SK-N-SH (cell line): ENCODE data around the gene KCTD21. TPM values are rescaled to one million over a fixed set of nuclear protein-coding genes. Genes with fewer than 3 reads are reported as not detected.

Experiments
- CTCF ChIA-PET: fragments of 300-600, 350-600 bp; formaldehyde crosslinking; extraction: SDS; loops from one replicate; lab custom pipeline; 2021; lab: Yijun Ruan, JAX
- POLR2A ChIA-PET: fragments of 350-600 bp; sonication (Branson Sonifier 250); formaldehyde crosslinking; extraction: SDS; loops from one replicate; lab custom pipeline; 2020; ENCODE audit warnings: antibody characterized with exemption, inconsistent platforms; lab: Yijun Ruan, JAX
- DNase-seq: peaks from one replicate; pipeline ENCODE4 v3.0.0; 2012
- H2AFZ ChIP-seq: fragments of 200-600 bp; sonication (generic); 2 replicates; pipeline ENCODE4 v1.8.1; 2016; ENCODE audit warnings: antibody characterized with exemption, mild to moderate bottlenecking, low read depth
- H3F3A ChIP-seq: fragments of 200-600 bp; sonication (generic); replicated peaks from 2 replicates; pipeline ENCODE3; 2016; ENCODE audit warnings: antibody characterized with exemption, mild to moderate bottlenecking; ENCODE audit not compliant: insufficient read depth
- H3K27ac ChIP-seq, 2 experiments: fragments of 200-500 bp in 1 of 2; fragments of 200-600 bp in 1 of 2; sonication (Bioruptor generic) in 1 of 2; sonication (generic), shearing (Covaris generic) in 1 of 2; 2 replicates each; pipeline versions ENCODE4 v1.5.1 to v1.6.1; 2014 to 2016; ENCODE audit warnings: low read depth in 2 of 2, inconsistent platforms in 1 of 2, low read length in 1 of 2, mild to moderate bottlenecking in 1 of 2, mixed read lengths in 1 of 2
- H3K27me3 ChIP-seq: fragments of 200-600 bp; sonication (generic), shearing (Covaris generic); 2 replicates; pipeline ENCODE4 v1.6.1; 2016; ENCODE audit warnings: mixed run types; ENCODE audit not compliant: insufficient read depth
- H3K36me3 ChIP-seq, 2 experiments: fragments of 200-500 bp in 1 of 2; fragments of 200-600 bp in 1 of 2; sonication (Bioruptor generic) in 1 of 2; sonication (generic) in 1 of 2; replicated peaks in 1 of 2; 2 replicates each; pipeline versions ENCODE3 to v1.5.1; 2014 to 2016; ENCODE audit warnings: low read length in 1 of 2, mild to moderate bottlenecking in 1 of 2; ENCODE audit not compliant: insufficient read depth in 2 of 2, control insufficient read depth in 1 of 2
- H3K4me1 ChIP-seq, 2 experiments: fragments of 200-500 bp in 1 of 2; fragments of 200-600 bp in 1 of 2; sonication (Bioruptor generic) in 1 of 2; sonication (generic), shearing (Covaris generic) in 1 of 2; 2 replicates each; pipeline versions ENCODE4 v1.5.1 to v1.6.1; 2014 to 2016; ENCODE audit warnings: low read depth in 1 of 2, low read length in 1 of 2, mixed run types in 1 of 2; ENCODE audit not compliant: insufficient read depth in 2 of 2, control insufficient read depth in 1 of 2
- H3K4me2 ChIP-seq: fragments of 200-600 bp; sonication (generic), shearing (Covaris generic); 2 replicates; pipeline ENCODE4 v1.6.1; 2017; ENCODE audit warnings: mixed run types
- H3K4me3 ChIP-seq, 2 experiments: fragments of 200-500 bp in 1 of 2; fragments of 200-600 bp in 1 of 2; sonication (Bioruptor generic) in 1 of 2; sonication (generic), shearing (Covaris generic) in 1 of 2; 2 replicates each; pipeline versions ENCODE4 v1.5.1 to v1.8.1; 2014 to 2016; ENCODE audit warnings: low read depth in 2 of 2, inconsistent platforms in 1 of 2, low read length in 1 of 2, mild to moderate bottlenecking in 1 of 2, mixed read lengths in 1 of 2, moderate library complexity in 1 of 2
- H3K79me2 ChIP-seq: fragments of 200-600 bp; sonication (generic); 2 replicates; pipeline ENCODE4 v1.8.1; 2017; ENCODE audit warnings: mild to moderate bottlenecking; ENCODE audit not compliant: insufficient read depth
- H3K9ac ChIP-seq: fragments of 200-600 bp; sonication (generic); 2 replicates; pipeline ENCODE4 v1.6.1; 2017; ENCODE audit warnings: mixed run types
- H3K9me2 ChIP-seq: fragments of 200-600 bp; sonication (generic); 2 replicates; pipeline ENCODE4 v1.6.1; 2017; ENCODE audit warnings: mixed run types
- H3K9me3 ChIP-seq: fragments of 200-600 bp; sonication (generic); 2 replicates; pipeline ENCODE4 v1.6.1; 2017; ENCODE audit warnings: mixed run types, mild to moderate bottlenecking, moderate library complexity
- H4K20me1 ChIP-seq: fragments of 200-600 bp; sonication (generic); 2 replicates; pipeline ENCODE4 v1.6.1; 2017; ENCODE audit warnings: mild to moderate bottlenecking, mixed run types; ENCODE audit not compliant: insufficient read depth
- CTCF ChIP-seq: fragments of 200-600 bp; sonication (generic); IDR thresholded peaks from 2 replicates; pipeline ENCODE4 v1.6.1; 2017; ENCODE audit warnings: antibody characterized with exemption, mild to moderate bottlenecking, moderate library complexity
- ELF1 ChIP-seq: IDR thresholded peaks from 2 replicates; pipeline ENCODE4 v1.4.0; 2012
- EP300 ChIP-seq, 2 experiments: IDR thresholded peaks; 2 replicates each; pipeline versions ENCODE4 v1.4.0 to v1.6.1; 2012; ENCODE audit warnings: borderline replicate concordance in 1 of 2, low read depth in 1 of 2, low read length in 1 of 2
- EZH2phosphoT487 ChIP-seq: fragments of 200-600 bp; sonication (generic); IDR thresholded peaks from 2 replicates; pipeline ENCODE4 v1.6.1; 2017; ENCODE audit warnings: low read depth, mixed run types, mild to moderate bottlenecking, antibody characterized with exemption, moderate library complexity, borderline replicate concordance
- FOSL2 ChIP-seq: IDR thresholded peaks from 2 replicates; pipeline ENCODE4 v1.4.0; 2012; ENCODE audit warnings: low read depth, mild to moderate bottlenecking, moderate library complexity, borderline replicate concordance
- FOXJ3 ChIP-seq: sonication (generic); formaldehyde crosslinking; IDR thresholded peaks from 2 replicates; pipeline ENCODE4 v1.5.1; 2020; ENCODE audit warnings: mild to moderate bottlenecking, missing genetic modification reagents
- FOXM1 ChIP-seq: IDR thresholded peaks from 2 replicates; pipeline ENCODE4 v1.4.0; 2012; ENCODE audit warnings: low read depth, mild to moderate bottlenecking
- GABPA ChIP-seq: IDR thresholded peaks from 2 replicates; pipeline ENCODE4 v1.4.0; 2012; ENCODE audit warnings: low read depth, mild to moderate bottlenecking
- GATA2 ChIP-seq: sonication (generic); formaldehyde crosslinking; IDR thresholded peaks from 2 replicates; pipeline ENCODE4 v1.5.0; 2020; ENCODE audit warnings: mild to moderate bottlenecking, missing genetic modification reagents
- IRF3 ChIP-seq: fragments of 150-350 bp; IDR thresholded peaks from 2 replicates; pipeline ENCODE4 v1.6.1; 2016; ENCODE audit warnings: mild to moderate bottlenecking, low read depth, low read length
- JUND ChIP-seq: IDR thresholded peaks from 2 replicates; pipeline ENCODE4 v1.4.0; 2012
- NFIC ChIP-seq: IDR thresholded peaks from 2 replicates; pipeline ENCODE4 v1.4.0; 2012; ENCODE audit warnings: borderline replicate concordance
- RCOR1 ChIP-seq: fragments of 150-350 bp; IDR thresholded peaks from 2 replicates; pipeline ENCODE4 v1.6.1; 2017; ENCODE audit warnings: antibody characterized with exemption, low read length
- RFX5 ChIP-seq: IDR thresholded peaks from 2 replicates; pipeline ENCODE4 v1.6.1; 2012; ENCODE audit warnings: mild to moderate bottlenecking, improper control_type of control experiment, low read length
- SIN3A ChIP-seq: IDR thresholded peaks from 2 replicates; pipeline ENCODE4 v1.6.1; 2012; ENCODE audit warnings: low read depth, mild to moderate bottlenecking, low read length, moderate library complexity, borderline replicate concordance
- TCF12 ChIP-seq: IDR thresholded peaks from 2 replicates; pipeline ENCODE4 v1.4.0; 2012
- TEAD4 ChIP-seq: IDR thresholded peaks from 2 replicates; pipeline ENCODE4 v1.4.0; 2012; ENCODE audit warnings: mild to moderate bottlenecking, borderline replicate concordance; ENCODE audit not compliant: insufficient read depth
- USF1 ChIP-seq: IDR thresholded peaks from 2 replicates; pipeline ENCODE4 v1.4.0; 2012; ENCODE audit warnings: low read depth, borderline replicate concordance
- WGBS: methylation state at CpG from one replicate; pipeline ENCODE4 v1.1.6; 2017; ENCODE audit warnings: low lambda C conversion rate; 5-methylcytosine and 5-hydroxymethylcytosine counted together
- polyA plus RNA-seq, 3 experiments: library from polyadenylated mRNA; depleted of rRNA; stranded (reverse); fragments of >200 nt; gene quantifications; 2 replicates each; pipeline ENCODE4 v1.2.3, GENCODE V29; 2012
- TF ChIP-seq, protein P1 (sequence below): IDR thresholded peaks from 2 replicates; pipeline ENCODE4 v1.4.0; 2012; ENCODE audit warnings: low read depth

KCTD21 gene
- polyA plus RNA-seq, 1 of the 3 experiments (the other 2 are of a cell fraction), result 5.0 TPM

- Histone ChIP-seq H3K9me2 (no peaks in the 10 kb centered on the region), H3K4me2 (no peak overlapping the region), H2AFZ (no peak overlapping the region), H3K27me3 (no peaks in the 10 kb centered on the region), H3K27ac (no peak overlapping the region), H3K79me2 (peaks cover 42% of the 10 kb centered on the region; the same call in 1 of the 2 replicates), H3K4me1 (peaks cover 3 to 9% of the 10 kb centered on the region in 2 experiments; a peak in 2 of 4 replicates), H3K9me3 (no peaks in the 10 kb centered on the region), H3K4me3 (no peak overlapping the region), H3F3A (no peaks in the 10 kb centered on the region), H3K9ac (no peak overlapping the region), H3K36me3 (peaks cover 0 to 21% of the 10 kb centered on the region in 2 experiments), H4K20me1 (no peaks in the 10 kb centered on the region)
- TF ChIP-seq, protein P1, sequence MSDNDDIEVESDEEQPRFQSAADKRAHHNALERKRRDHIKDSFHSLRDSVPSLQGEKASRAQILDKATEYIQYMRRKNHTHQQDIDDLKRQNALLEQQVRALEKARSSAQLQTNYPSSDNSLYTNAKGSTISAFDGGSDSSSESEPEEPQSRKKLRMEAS, result no peak
- CTCF ChIA-PET, result no interaction called here
- POLR2A ChIA-PET, result no interaction called here
- DNase-seq, result no peak
- 72% methylated on average over 2 of the region's 2 CpGs for WGBS
Measured at GRCh38 chr11:78181185-78181584, 7.2 kb downstream of the KCTD21 start.

DNA sequence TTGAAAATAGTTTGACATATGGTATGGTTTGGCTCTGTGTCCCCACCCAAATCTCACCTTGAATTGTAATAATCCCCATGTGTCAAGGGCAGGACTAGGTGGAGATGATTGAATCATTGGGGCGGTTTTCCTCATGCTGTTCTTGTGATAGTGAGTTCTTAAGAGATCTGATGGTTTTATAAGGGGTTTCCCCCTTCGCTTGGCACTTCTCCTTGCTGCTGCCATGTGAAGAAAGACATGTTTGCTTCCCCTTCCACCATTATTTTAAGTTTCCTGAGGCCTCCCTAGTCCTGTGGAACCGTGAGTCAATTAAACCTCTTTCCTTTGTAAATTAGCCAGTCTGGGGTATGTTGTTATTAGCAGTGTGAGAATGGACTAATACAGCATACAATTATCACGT is 7.7 kb downstream of the KCTD21 start:
- 93% methylated on average over 4 of the region's 4 CpGs for WGBS
- ChIA-PET CTCF (no interaction called here), POLR2A (no interaction called here)
- Histone ChIP-seq H3K79me2 (peaks cover 42% of the 10 kb centered on the region; the same call in 1 of the 2 replicates), H3K9me2 (no peaks in the 10 kb centered on the region), H3K36me3 (peaks cover 0 to 21% of the 10 kb centered on the region in 2 experiments), H4K20me1 (no peaks in the 10 kb centered on the region), H3K27ac (no peak overlapping the region), H3K4me1 (peaks cover 3 to 6% of the 10 kb centered on the region in 2 experiments; a peak in 2 of 4 replicates), H3K27me3 (no peaks in the 10 kb centered on the region), H3K4me3 (no peak overlapping the region), H2AFZ (no peak overlapping the region), H3K9me3 (no peaks in the 10 kb centered on the region), H3K9ac (no peak overlapping the region), H3K4me2 (no peak overlapping the region), H3F3A (no peaks in the 10 kb centered on the region)
- no peak for DNase-seq
- TF ChIP-seq TCF12 (no peak), EZH2phosphoT487 (no peak), FOXJ3 (CRISPR knock-in tag) (no peak), ELF1 (no peak), USF1 (no peak), JUND (no peak), RCOR1 (no peak)

- no peak overlapping the region for H3K27ac ChIP-seq
- H3K4me1 ChIP-seq, result peaks cover 0 to 3% of the 10 kb centered on the region in 2 experiments; a peak in 1 of 4 replicates
- POLR2A ChIA-PET, result no interaction called here
- DNase-seq, result no peak
- no peak overlapping the region for H2AFZ ChIP-seq
- no peaks in the 10 kb centered on the region for H3K9me2 ChIP-seq
- H3K4me2 ChIP-seq, result no peak overlapping the region
- H3K27me3 ChIP-seq, result no peaks in the 10 kb centered on the region
- no peak overlapping the region for H3K9ac ChIP-seq
- no peaks in the 10 kb centered on the region for H4K20me1 ChIP-seq
- peaks cover 0 to 12% of the 10 kb centered on the region in 2 experiments for H3K36me3 ChIP-seq
- 95% methylated on average over 7 of the region's 7 CpGs for WGBS
- CTCF ChIA-PET, result no interaction called here
- peaks cover 31% of the 10 kb centered on the region; the same call in 1 of the 2 replicates for H3K79me2 ChIP-seq
- H3F3A ChIP-seq, result no peaks in the 10 kb centered on the region
- H3K9me3 ChIP-seq, result no peaks in the 10 kb centered on the region
- no peak overlapping the region for H3K4me3 ChIP-seq
- no peak for TF ChIP-seq FOSL2
- TF ChIP-seq SIN3A, result no peak
- no peak for TF ChIP-seq RFX5
- TF ChIP-seq FOXM1, result no peak
- TF ChIP-seq GATA2 (CRISPR knock-in tag), result no peak
- TF ChIP-seq NFIC, result no peak
- TF ChIP-seq IRF3, result no peak
- no peak for TF ChIP-seq TEAD4
- no peak for TF ChIP-seq EP300 (IDR thresholded peaks at IDR 0.05; ENCODE audit: borderline replicate concordance in 1 of 2, low read depth in 1 of 2, low read length in 1 of 2)
- no peak for TF ChIP-seq CTCF
- no peak for TF ChIP-seq GABPA
- TF ChIP-seq, protein P1, result no peak
Measured at GRCh38 chr11:78179459-78180071, 8.9 kb downstream of the KCTD21 start.
